Measurements from ENCODE around the gene CALML6. TPM values are rescaled to one million over a fixed set of nuclear protein-coding genes. Genes with fewer than 3 reads are reported as not detected.

CALML6 gene
- total and polyA plus RNA-seq, 2 experiments from 2014 or later, result 0.87 TPM; not detected in 1

- Histone ChIP-seq H3F3A (replicated peaks; ENCODE audit: low read depth) (peaks cover 22% of the 10 kb centered on the region), H3K4me1 (ENCODE audit: insufficient read depth) (peaks cover 21% of the 10 kb centered on the region), H3K27ac (ENCODE audit: low read depth) (no peak overlapping the region), H2AFZ (no peak overlapping the region), H4K20me1 (replicated peaks; ENCODE audit: insufficient read depth) (peaks cover 8% of the 10 kb centered on the region; the same call in 1 of the 2 replicates), H3K4me2 (no peak overlapping the region), H3K27me3 (ENCODE audit: insufficient read depth) (no peaks in the 10 kb centered on the region), H3K4me3 (no peak overlapping the region), H3K79me2 (replicated peaks; ENCODE audit: insufficient read depth) (peaks cover 27% of the 10 kb centered on the region), H3K36me3 (ENCODE audit: insufficient read depth) (no peaks in the 10 kb centered on the region), H3K9me2 (ENCODE audit: insufficient read depth) (no peaks in the 10 kb centered on the region)
- peaks cover 13% of the 10 kb centered on the region for H3K27me3 Mint-ChIP-seq (ENCODE audit: insufficient read depth, low read depth, poor library complexity)
- no peaks in the 10 kb centered on the region; the same call in 2 of the 3 replicates for H3K9me3 Mint-ChIP-seq
- no peak overlapping the region for H3K4me3 Mint-ChIP-seq
- no peak for DNase-seq (ENCODE audit: low spot score)
- H3K36me3 Mint-ChIP-seq (ENCODE audit: low read depth), result no peaks in the 10 kb centered on the region; the same call in 2 of the 3 replicates
- ATAC-seq, result no peak
- peak overlapping the region; percentile 56; the same call in 1 of the 2 replicates for H3K27ac Mint-ChIP-seq
- TF ChIP-seq ZNF462 (CRISPR knock-in tag; IDR thresholded peaks at IDR 0.05) (no peak), EZH2phosphoT487 (IDR thresholded peaks at IDR 0.05; ENCODE audit: unreplicated experiment) (no peak), CTCF (conservative IDR thresholded peaks at IDR 0.05; ENCODE audit: low read depth in 2 of 2) (no peak), ZNF331 (CRISPR knock-in tag; IDR thresholded peaks at IDR 0.05; ENCODE audit: low read depth) (no peak), POLR2AphosphoS5 (IDR thresholded peaks at IDR 0.05; ENCODE audit: low read depth) (no peak), JUNB (IDR thresholded peaks at IDR 0.05; ENCODE audit: unreplicated experiment) (no peak), REST (IDR thresholded peaks at IDR 0.05; ENCODE audit: unreplicated experiment) (no peak), CREB1 (CRISPR knock-in tag; IDR thresholded peaks at IDR 0.05; ENCODE audit: low read depth) (no peak), EZH2 (IDR thresholded peaks at IDR 0.05; ENCODE audit: low read depth, unreplicated experiment) (no peak)
- H3K4me1 Mint-ChIP-seq, result peaks cover 40% of the 10 kb centered on the region
Measured at GRCh38 chr1:1893291-1893985, 21.6 kb upstream of the CALML6 start.

Measured in GM23338 (cell line).